ENCODE measurements around the gene ADSS1. TPM values are rescaled to one million over a fixed set of nuclear protein-coding genes. Genes with fewer than 3 reads are reported as not detected.
A peak's percentile ranks its signal among the peaks of the same experiment; 100 is the strongest.

ADSS1 gene
- total and polyA plus RNA-seq, 10 donors: 2.7 to 11.7 (median 5.1) TPM

DNA sequence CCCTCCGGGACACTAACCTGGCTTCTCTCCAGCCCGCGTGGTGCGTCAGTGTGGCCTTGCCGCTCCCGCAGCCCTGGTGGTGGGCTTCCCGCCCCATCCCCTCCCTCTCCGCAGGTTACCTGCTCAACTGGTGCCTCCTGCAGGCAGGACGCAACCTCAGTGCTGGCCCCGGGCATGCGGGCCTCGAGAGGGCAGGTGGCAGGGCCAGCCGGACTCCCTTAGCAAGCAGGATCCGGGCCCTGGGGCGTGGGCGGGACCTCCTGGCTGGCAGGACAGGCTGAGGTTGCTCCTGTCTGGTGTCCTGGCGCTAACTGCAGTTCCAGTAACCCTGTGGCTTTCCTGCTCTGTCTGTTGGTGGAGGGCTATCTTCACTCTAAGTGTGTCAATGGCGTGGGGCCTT lies 8.6 kb upstream of the ADSS1 start:
- TF ChIP-seq POLR2AphosphoS5 (IDR thresholded peaks at IDR 0.05) (peak in 1 of 3 donors; percentile 11), POLR2A (IDR thresholded peaks at IDR 0.05) (no peak)
- no peaks in the 10 kb centered on the region for H3K9me3 ChIP-seq
- peaks cover 0 to 6% (median 0%) of the 10 kb centered on the region in 6 donors for H3K4me1 ChIP-seq
- intact Hi-C loops (cut with DNase I; ENCODE audit: low total_unique reads): no loop called here
- H3K36me3 ChIP-seq: peaks cover 0 to 100% (median 67%) of the 10 kb centered on the region in 6 donors
- no peak overlapping the region for H3K27ac ChIP-seq
- WGBS, 5 donors: 84 to 91% (median 86%) methylated on average over 14 to 18 of the region's 18 CpGs
- no peak overlapping the region for H3K4me3 ChIP-seq
- no peak for DNase-seq
- H3K27me3 ChIP-seq (replicated peaks in 1 of 7): no peaks in the 10 kb centered on the region

DNA sequence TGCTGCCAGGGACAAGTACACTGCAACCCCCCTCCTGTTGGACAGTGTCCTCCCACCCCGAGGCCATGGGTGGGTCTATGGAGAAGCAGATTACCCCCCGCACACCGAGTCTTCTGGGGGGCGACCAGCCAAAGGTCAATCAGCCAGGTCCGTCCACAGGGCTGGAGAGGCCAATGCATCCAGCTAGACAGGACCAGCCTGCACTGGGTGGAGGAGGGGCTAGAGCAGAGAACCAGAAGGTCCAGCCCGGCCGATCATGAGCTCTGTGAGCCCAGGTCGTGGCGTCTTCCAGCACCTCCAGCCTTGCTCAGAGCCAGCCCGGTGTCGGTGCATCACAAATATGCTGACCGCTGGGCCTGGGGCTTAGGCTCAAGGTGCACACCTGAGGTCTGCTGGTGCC lies 8.2 kb upstream of the ADSS1 start:
- 83 to 96% (median 90%) methylated on average over 5 to 12 of the region's 12 CpGs for WGBS, 5 donors
- no peak overlapping the region for H3K27ac ChIP-seq
- no peak overlapping the region for H3K4me3 ChIP-seq
- no peaks in the 10 kb centered on the region for H3K9me3 ChIP-seq
- peaks cover 0 to 6% (median 0%) of the 10 kb centered on the region in 6 donors for H3K4me1 ChIP-seq
- no peaks in the 10 kb centered on the region for H3K27me3 ChIP-seq (replicated peaks in 1 of 7)
- intact Hi-C loops (cut with DNase I; ENCODE audit: low total_unique reads): no loop called here
- TF ChIP-seq, protein P1, sequence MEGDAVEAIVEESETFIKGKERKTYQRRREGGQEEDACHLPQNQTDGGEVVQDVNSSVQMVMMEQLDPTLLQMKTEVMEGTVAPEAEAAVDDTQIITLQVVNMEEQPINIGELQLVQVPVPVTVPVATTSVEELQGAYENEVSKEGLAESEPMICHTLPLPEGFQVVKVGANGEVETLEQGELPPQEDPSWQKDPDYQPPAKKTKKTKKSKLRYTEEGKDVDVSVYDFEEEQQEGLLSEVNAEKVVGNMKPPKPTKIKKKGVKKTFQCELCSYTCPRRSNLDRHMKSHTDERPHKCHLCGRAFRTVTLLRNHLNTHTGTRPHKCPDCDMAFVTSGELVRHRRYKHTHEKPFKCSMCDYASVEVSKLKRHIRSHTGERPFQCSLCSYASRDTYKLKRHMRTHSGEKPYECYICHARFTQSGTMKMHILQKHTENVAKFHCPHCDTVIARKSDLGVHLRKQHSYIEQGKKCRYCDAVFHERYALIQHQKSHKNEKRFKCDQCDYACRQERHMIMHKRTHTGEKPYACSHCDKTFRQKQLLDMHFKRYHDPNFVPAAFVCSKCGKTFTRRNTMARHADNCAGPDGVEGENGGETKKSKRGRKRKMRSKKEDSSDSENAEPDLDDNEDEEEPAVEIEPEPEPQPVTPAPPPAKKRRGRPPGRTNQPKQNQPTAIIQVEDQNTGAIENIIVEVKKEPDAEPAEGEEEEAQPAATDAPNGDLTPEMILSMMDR (IDR thresholded peaks at IDR 0.05 in 8 of 11, conservative IDR thresholded peaks at IDR 0.05 in 3 of 11): no peak
- TF ChIP-seq POLR2A (IDR thresholded peaks at IDR 0.05): no peak
- TF ChIP-seq POLR2AphosphoS5 (IDR thresholded peaks at IDR 0.05): no peak
- peaks cover 0 to 95% (median 63%) of the 10 kb centered on the region in 6 donors for H3K36me3 ChIP-seq
- DNase-seq: no peak

- intact Hi-C loops (cut with DNase I; ENCODE audit: low total_unique reads): no loop called here
- no peak for DNase-seq
Measured at GRCh38 chr14:104717137-104717536, 6.9 kb upstream of the ADSS1 start.

GRCh38 chr14:104717646-104718045 lies 6.4 kb upstream of the ADSS1 start:
- H3K36me3 ChIP-seq: peaks cover 0 to 84% (median 46%) of the 10 kb centered on the region in 6 donors
- WGBS, 5 donors: 69 to 86% (median 81%) methylated on average over 19 to 20 of the region's 20 CpGs
- no peaks in the 10 kb centered on the region for H3K27me3 ChIP-seq (replicated peaks in 1 of 7)
- H3K27ac ChIP-seq: no peak overlapping the region
- H3K4me3 ChIP-seq: no peak overlapping the region
- no peak for DNase-seq
- TF ChIP-seq, protein P1 (IDR thresholded peaks at IDR 0.05 in 8 of 11, conservative IDR thresholded peaks at IDR 0.05 in 3 of 11): no peak
- TF ChIP-seq POLR2A (IDR thresholded peaks at IDR 0.05) (no peak), POLR2AphosphoS5 (IDR thresholded peaks at IDR 0.05) (no peak)
- intact Hi-C loops (cut with DNase I; ENCODE audit: low total_unique reads): no loop called here
- H3K4me1 ChIP-seq: peaks cover 0 to 17% (median 2%) of the 10 kb centered on the region in 6 donors
- H3K9me3 ChIP-seq: no peaks in the 10 kb centered on the region

More at GRCh38 chr14:104717137-104717536, 6.9 kb upstream of the ADSS1 start:
- no peak overlapping the region for H3K27ac ChIP-seq
- 87 to 94% (median 89%) methylated on average over 22 of the region's 22 CpGs for WGBS, 5 donors
- peaks cover 0 to 12% (median 0%) of the 10 kb centered on the region in 6 donors for H3K4me1 ChIP-seq
- no peak overlapping the region for H3K4me3 ChIP-seq
- H3K36me3 ChIP-seq: peaks cover 0 to 90% (median 51%) of the 10 kb centered on the region in 6 donors
- no peaks in the 10 kb centered on the region for H3K27me3 ChIP-seq (replicated peaks in 1 of 7)
- no peak for TF ChIP-seq POLR2A (IDR thresholded peaks at IDR 0.05)
- TF ChIP-seq, protein P1 (IDR thresholded peaks at IDR 0.05 in 8 of 11, conservative IDR thresholded peaks at IDR 0.05 in 3 of 11): no peak
- no peak for TF ChIP-seq POLR2AphosphoS5 (IDR thresholded peaks at IDR 0.05)
- H3K9me3 ChIP-seq: no peaks in the 10 kb centered on the region
